ENCODE data around the gene RHBDL3. TPM values are rescaled to one million over a fixed set of nuclear protein-coding genes. Genes with fewer than 3 reads are reported as not detected.

The RHBDL3 gene
- total RNA-seq, 1 donor from 2014 or later = under 0.01 TPM

- DNase-seq (ENCODE audit: low read depth, low spot score) = no peak
Observed at GRCh38 chr17:32266389-32267301, 1.0 kb downstream of the RHBDL3 start.

DNA sequence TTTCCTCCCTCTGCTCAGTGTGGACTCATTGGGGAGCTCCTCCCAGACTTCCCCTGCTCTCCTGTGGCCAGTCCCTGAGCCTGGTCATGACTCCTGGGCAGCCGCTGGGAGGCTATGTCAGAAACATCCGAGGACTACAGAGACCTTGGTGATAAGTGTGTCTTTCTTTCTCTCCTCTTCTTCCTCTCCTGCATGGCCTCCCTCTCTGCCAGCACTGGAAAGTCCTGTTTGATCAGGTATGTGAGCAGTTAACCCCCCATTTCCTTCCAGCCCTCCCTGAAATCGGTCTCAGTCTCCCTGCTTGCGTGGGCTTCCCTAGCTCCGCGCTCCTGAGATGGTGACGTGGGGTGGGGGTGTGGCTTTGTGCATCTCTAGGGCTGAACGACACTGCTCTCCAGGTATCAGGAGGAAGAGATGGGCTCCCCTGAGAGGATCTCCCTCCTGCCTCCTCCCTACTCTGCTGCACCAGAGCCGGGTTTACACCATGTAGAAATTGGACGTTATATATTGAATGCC is 2.1 kb downstream of the RHBDL3 start:
- no peak for DNase-seq (ENCODE audit: low read depth, low spot score)

GRCh38 chr17:32268734-32269288 is 3.2 kb downstream of the RHBDL3 start:
- no peak for DNase-seq (ENCODE audit: low read depth, low spot score)

GRCh38 chr17:32269377-32269776 is 3.7 kb downstream of the RHBDL3 start:
- no peak for DNase-seq (ENCODE audit: low read depth, low spot score)

DNA sequence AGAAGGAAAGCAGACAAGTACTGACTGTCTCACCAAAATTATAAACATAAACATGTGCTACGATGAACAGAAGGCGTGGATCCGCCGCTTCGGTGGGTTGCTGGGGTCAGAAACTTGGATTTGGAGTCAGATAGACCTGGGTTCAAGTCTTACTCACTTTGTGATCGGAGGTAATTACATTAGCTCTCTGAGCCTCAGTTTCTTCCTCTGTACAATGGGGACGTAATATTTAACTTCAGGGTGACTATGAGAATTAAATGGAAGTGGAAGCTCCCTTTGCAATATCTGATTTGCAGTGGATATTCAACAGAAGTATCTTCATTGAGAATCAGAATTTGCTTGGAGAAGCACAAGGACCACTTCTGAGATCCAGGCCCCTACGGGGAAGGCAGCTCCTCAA is 6.2 kb downstream of the RHBDL3 start:
- DNase-seq (ENCODE audit: low read depth, low spot score) = no peak

DNA sequence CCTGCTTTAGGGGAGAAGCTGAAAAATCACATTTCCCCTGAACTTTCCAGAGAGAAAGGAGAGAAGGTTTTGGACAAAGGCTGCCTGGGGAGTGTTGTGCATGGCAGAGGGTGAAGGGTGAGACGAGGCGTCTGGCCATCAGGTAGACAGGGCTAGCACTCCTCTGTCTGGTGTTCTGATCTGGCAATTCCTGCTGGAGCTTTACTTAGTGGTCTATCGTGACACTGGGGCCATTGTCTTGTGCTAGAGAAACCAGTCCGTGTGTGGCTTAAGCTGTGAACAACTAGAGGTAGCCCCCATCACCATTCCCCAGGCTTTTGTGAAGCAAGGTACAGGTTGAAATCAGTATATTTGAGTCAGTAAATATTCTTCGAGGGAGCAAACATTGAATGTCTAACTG is 8.5 kb downstream of the RHBDL3 start:
- no peak for DNase-seq (ENCODE audit: low read depth, low spot score)

- DNase-seq (ENCODE audit: low read depth, low spot score) = no peak
Observed at GRCh38 chr17:32274643-32275042, 9.0 kb downstream of the RHBDL3 start.

GRCh38 chr17:32275060-32276042 is 9.7 kb downstream of the RHBDL3 start:
- no peak for DNase-seq (ENCODE audit: low read depth, low spot score)

GRCh38 chr17:32276171-32276601 is 10.6 kb downstream of the RHBDL3 start:
- no peak for DNase-seq (ENCODE audit: low read depth, low spot score)

DNA sequence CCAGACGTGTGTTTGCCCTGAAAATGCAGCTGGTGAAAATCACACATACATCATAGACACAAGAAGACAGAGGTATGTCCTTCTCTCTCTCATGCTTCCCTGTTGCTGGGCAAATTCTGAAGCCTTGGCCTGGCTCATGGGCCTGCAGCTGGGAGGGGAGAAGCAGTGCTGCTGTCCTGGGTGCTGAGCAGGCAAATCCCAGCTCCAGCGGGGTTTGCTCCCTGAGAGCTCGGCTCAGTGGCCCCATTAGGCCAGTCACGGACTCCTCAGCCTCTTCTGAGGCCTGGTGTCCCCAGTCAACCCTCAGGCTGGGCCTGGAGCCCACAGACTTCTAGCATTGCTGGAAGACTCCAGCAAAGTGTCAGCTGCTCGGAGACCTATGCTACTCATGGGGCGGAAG is 11.7 kb downstream of the RHBDL3 start:
- DNase-seq (ENCODE audit: low read depth, low spot score) = no peak

- no peak for DNase-seq (ENCODE audit: low read depth, low spot score)
Observed at GRCh38 chr17:32278815-32279214, 13.2 kb downstream of the RHBDL3 start.

DNA sequence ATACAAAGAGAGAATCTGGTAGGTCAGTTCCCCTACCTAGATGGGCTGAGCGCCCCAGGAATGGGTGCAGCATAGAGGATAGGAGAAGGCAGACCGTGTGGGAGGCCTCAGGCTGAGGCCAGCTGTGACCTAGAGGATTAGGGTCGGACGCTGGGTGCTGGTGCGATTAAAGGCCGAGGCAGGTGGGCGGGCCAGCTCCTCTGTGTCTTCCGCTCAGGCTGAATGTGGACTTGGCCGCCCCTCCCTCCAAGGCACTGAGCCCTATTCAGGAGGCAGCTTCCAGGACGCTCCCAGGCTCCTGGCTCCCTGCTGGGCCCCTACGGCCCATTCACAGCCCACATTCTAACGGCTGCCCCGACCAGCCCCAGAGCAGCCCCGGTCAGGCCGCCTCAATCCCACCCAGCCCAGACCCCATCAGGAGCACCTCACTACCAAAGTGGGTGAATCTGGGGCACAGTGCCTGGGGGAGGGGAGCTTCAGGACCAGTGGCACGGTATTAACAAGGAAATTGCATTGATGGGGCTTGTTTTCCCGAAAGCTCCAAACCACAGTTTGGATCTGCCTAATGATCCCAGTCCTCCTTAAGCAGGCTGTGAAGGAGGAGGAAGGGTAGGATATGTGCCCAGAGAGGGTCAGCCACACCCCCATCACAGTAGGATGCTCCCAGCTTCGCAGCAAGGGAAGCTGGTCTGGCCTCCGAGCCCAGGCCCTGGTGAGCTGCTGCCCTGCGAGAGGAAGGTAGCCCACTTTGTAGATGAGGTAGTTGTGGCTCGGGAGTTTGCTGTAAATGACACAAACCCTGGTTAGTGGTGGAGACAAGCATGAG is 14.5 kb downstream of the RHBDL3 start:
- DNase-seq (ENCODE audit: low read depth, low spot score) = no peak

DNA sequence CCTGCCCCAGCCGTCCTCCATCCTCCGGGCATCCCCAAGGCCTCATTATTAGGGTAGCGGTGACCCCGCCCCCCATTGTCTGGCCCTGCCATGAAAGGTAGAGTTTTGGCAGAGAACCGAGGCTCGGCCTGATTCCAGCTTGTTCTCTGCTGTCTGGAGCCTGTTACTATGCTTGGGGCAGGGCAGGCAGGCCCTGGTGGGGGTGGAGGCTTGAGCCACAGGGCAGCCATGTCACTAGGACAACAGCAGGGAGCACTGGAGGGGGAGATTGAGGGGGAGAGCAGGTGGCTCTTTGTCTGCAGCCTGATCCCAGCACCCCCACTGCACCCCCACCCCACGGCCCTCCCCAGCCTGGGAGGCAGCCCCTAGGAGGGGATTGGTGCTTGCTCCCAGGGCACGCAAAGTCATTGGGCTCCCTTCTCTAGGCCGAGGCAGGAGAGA is 15.4 kb downstream of the RHBDL3 start:
- DNase-seq (ENCODE audit: low read depth, low spot score) = no peak

DNA sequence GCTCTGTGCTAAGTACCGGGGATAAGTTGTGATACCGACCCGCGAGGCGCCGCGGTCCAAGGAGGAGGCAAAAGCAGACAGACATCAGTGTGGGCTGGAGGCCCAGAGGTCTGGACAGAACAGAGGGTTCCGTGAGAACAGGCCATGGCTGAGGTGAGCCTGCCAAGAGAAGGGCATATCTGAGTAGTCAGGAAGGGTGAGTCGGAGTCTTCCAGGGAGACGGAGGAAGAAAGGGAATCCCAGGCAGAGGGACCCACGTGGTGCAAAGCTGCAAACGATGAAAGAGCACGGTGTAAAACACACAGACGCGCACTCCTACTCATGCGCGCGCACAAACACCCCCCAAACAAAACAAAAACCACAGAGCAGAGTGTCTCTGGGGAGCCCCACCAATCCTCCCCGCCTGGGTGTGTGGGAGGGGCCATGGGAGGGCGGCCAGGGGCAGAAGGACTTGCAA is 18.1 kb downstream of the RHBDL3 start:
- no peak for DNase-seq (ENCODE audit: low read depth, low spot score)

DNA sequence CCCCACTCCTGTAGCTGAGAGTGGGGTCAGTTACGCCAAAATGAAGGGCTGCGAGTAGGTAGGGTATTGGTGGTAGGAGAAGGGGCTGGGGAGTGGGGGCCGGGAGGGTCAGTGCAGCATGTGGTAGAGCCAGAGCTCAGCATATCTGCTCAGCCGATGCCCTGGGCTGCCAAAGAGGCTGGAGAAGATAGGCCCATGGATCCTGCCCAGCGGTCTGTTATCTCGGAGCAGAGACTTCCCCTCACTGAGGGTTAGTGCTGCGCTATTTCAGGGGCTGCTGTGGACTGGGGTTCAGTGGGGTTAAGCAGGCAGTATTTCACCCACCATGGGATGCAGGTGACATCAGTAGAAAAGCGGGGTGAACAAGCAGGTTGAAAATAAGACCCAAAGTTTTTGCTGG is 19.7 kb downstream of the RHBDL3 start:
- DNase-seq (ENCODE audit: low read depth, low spot score) = no peak

- DNase-seq (ENCODE audit: low read depth, low spot score) = no peak
Observed at GRCh38 chr17:32285746-32286517, 20.3 kb downstream of the RHBDL3 start.

DNA sequence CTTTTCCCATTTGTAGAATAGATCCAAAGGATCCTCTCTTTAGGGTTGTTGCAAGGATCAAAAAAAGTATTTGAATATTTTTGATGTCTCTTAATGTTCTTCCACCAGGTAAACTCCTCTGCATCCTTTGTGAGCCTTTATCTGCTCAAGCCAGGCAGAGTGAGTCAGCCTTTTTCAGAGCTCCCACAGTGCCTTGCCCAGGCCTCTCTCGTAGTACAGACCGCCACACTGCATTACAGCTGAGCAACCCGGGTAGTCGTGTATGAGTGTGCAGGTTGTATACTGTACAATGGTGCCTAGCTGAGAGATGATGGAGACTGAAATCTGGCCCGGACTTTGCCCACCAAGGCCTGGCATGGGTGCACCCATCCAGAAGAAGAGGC is 20.9 kb downstream of the RHBDL3 start:
- no peak for DNase-seq (ENCODE audit: low read depth, low spot score)

GRCh38 chr17:32287804-32288511 is 22.3 kb downstream of the RHBDL3 start:
- DNase-seq (ENCODE audit: low read depth, low spot score) = no peak

GRCh38 chr17:32288615-32289014 is 23.0 kb downstream of the RHBDL3 start:
- no peak for DNase-seq (ENCODE audit: low read depth, low spot score)

Measured in pulmonary artery endothelial cell (primary cell).